GM12872 (cell line): ENCODE measurements around the gene APOB.

Source experiments
- CTCF ChIP-seq: IDR thresholded peaks from 3 replicates; pipeline ENCODE4 v1.5.1; 2011; ENCODE audit warnings: low read depth, mild to moderate bottlenecking, low read length, moderate library complexity; ENCODE audit not compliant: insufficient read depth

APOB gene

GRCh38 chr2:20992201-20992711, 51.6 kb downstream of the APOB start:
- no peak for TF ChIP-seq CTCF

- TF ChIP-seq CTCF: no peak
These were observed 53.1 kb downstream of the APOB start for GRCh38 chr2:20990442-20991430.

- no peak for TF ChIP-seq CTCF
These were observed 54.5 kb downstream of the APOB start for GRCh38 chr2:20989404-20989803.

GRCh38 chr2:20988905-20989304, 55.0 kb downstream of the APOB start:
- TF ChIP-seq CTCF: no peak

GRCh38 chr2:20986024-20986939, 57.6 kb downstream of the APOB start:
- no peak for TF ChIP-seq CTCF

- no peak for TF ChIP-seq CTCF
These were observed 58.8 kb downstream of the APOB start for GRCh38 chr2:20985062-20985461.

GRCh38 chr2:20984408-20984807, 59.5 kb downstream of the APOB start:
- TF ChIP-seq CTCF: no peak
